GM12872 (cell line): ENCODE data around the gene AUTS2.

ENCODE experiments used
- CTCF ChIP-seq: IDR thresholded peaks from 3 replicates; pipeline ENCODE4 v1.5.1; 2011; ENCODE audit warnings: low read depth, mild to moderate bottlenecking, low read length, moderate library complexity; ENCODE audit not compliant: insufficient read depth

Gene AUTS2

DNA sequence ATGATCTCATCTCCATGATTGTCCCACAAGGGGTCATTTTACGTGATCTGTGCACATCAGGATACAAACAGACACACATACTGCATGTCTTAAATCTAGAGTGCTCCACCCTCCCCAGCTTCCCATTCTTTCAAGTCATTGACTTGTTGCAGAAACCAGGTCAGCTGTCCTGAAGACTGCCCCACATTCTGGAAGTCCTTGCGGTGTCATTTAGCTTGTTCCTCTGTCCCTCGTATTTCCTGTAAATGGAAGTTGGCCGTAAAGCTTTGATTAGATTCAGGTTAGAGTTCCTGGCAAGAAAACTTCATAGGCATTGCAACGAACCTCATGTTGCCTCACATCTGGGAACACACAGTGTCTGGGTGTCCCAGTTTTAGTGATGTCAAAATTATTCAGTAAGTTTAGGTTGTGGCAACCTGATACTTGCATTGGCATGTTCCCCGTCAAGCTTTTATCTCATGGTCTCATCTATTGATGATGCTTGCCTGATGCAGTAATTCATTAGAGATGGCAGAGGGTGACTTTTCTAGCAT is 1116.3 kb downstream of the AUTS2 start:
- TF ChIP-seq CTCF, result no peak

DNA sequence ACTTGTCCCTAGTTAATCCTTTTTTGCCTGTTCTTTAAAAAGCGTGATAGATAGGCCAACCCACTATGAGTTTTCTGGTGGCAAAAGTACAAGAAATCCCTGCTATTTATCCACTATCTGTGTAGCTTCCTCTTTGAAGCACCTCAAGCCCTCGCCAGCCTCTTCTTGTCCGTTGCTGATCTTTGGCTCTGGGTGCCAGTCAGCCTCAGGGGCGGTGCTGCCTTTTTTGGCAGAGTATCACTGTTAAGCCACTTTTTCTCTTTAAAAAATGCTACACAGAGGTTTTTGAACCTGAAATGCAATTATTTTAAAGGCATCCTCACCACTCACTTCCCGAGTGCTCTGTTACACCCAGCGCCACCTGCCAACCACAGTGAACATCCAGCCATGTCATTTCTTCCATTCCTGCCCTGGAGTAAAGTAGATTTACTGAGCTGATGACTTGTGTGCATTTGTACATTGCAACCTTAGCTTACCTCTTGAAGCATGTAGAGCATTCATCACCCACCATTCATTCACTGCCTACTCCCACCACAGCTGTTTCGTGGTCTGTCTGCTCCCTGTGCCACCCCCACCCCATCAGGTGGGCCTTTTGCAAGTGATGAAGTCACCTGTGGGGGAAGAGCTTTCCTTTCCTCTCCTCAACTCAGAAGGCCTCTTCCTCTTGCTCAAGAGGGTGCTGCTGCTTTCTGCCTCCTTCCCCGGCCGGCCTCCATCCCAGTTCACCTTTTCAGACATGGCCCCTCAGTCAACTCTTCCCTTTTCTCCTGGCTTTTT is 1119.5 kb downstream of the AUTS2 start:
- no peak for TF ChIP-seq CTCF

DNA sequence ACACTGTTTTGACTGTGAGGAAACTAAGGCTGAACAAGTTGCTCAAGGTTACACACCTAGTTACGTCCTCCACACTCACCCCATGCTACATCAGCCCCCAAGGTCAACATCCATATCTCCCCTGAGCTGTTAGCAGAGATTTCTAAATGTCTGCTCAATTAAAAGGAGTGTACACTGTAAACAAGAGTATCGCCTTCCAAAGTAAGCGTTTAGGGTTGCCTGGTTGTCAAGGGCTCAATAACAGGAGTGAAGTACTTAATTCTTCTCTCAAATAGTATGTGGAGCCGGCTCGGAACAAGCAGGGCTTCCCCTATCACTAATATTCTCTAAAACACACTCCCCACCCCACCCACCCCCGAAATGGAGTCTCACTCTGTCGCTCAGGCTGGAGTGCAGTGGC is 1120.8 kb downstream of the AUTS2 start:
- TF ChIP-seq CTCF, result no peak

DNA sequence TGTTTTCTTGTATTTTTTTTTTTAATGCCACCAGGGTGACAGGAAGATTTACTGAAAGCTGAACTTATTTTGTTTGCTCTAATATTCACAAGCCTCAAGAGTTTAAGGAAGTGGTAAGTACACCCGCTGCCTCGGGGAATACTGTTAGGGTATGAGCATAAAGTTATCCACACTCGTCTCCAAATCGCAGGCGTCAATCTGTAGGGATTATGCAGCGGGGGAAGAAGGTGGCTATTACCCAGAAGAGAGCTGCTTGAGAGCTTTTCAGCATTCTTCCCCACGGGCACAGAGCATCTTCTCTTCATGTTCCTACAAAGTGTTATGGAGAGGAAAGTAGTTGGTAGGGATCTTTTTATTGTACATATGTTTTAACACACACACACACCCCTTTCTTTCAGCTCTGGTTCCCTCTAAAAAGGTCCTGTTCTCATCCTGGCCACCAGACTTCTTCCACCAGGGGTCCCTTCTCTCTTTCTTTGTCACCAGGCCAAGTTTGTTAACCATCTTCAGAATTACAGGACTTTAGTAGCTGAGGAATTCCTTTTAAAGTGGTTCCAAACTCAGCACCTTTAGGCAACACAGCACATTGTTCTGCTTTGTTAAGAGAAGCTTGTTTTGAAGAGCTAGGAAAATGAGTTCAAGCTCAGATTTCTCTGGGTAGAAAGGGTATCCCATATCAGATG is 1122.1 kb downstream of the AUTS2 start:
- no peak for TF ChIP-seq CTCF

- no peak for TF ChIP-seq CTCF
These were observed 1123.2 kb downstream of the AUTS2 start for GRCh38 chr7:70721500-70721899.

- TF ChIP-seq CTCF, result no peak
These were observed 1125.1 kb downstream of the AUTS2 start for GRCh38 chr7:70723339-70723738.

DNA sequence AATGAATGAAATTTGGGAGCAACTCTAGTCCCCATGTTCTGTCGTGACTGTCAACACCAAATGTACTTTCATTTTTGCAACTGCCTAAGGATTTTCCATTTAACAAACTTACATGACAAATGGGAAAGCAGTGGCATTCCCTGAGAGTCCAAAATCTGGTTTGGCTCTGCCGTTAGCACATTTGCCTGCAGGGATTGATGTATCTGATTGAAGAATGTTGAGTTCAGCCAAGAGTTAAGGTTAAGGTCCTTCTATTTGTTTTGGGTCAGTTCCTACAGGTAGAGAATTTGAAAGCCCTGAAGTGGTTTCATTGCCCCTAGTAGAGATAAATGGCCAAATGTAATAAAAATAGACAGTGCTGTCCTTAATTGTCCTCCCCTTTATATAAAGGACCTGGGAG is 1127.2 kb downstream of the AUTS2 start:
- no peak for TF ChIP-seq CTCF
